ENCODE data around the gene ASL. TPM values are rescaled to one million over a fixed set of nuclear protein-coding genes. Genes with fewer than 3 reads are reported as not detected.

ASL gene
- total RNA-seq, 1 donor from 2014 or later, result 35.5 TPM

DNA sequence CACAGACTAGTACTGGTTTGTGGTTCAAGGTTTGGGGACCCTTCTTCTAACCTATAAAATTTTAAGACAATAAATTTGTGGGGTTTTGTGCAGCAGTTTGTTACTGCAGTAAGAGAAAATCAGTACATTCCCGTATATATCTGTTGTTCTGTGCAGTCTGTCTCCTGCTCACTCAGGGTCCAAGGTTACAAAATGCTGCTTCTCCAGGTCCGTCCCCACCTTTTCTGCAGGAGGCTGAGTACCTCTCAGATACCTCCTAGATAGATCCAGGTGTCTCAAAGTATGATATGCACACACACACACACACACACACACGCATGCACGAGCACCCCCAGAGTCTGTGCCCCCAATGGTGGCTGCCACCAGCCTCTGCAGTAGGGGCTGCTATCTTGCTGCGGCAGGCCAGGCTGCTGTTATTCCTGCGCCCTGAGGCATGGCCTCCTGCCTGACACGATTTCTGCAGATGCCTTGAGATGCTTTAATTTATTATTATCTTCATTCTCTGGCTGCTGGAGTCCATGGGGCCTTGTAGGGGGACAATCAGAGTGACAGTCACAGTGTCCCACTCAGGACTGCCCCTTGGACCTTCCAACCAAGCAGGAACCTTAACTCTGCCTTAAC lies 25.2 kb upstream of the ASL start:
- no peak for DNase-seq (ENCODE audit: extremely low spot score, unreplicated experiment)
- Mint-ChIP-seq H3K4me3 (no peak overlapping the region), H3K36me3 (no peaks in the 10 kb centered on the region), H3K9me3 (no peaks in the 10 kb centered on the region), H3K27me3 (no peaks in the 10 kb centered on the region), H3K27ac (no peak overlapping the region), H3K4me1 (ENCODE audit: unreplicated experiment) (peaks cover 4% of the 10 kb centered on the region)
- TF ChIP-seq, protein P1, sequence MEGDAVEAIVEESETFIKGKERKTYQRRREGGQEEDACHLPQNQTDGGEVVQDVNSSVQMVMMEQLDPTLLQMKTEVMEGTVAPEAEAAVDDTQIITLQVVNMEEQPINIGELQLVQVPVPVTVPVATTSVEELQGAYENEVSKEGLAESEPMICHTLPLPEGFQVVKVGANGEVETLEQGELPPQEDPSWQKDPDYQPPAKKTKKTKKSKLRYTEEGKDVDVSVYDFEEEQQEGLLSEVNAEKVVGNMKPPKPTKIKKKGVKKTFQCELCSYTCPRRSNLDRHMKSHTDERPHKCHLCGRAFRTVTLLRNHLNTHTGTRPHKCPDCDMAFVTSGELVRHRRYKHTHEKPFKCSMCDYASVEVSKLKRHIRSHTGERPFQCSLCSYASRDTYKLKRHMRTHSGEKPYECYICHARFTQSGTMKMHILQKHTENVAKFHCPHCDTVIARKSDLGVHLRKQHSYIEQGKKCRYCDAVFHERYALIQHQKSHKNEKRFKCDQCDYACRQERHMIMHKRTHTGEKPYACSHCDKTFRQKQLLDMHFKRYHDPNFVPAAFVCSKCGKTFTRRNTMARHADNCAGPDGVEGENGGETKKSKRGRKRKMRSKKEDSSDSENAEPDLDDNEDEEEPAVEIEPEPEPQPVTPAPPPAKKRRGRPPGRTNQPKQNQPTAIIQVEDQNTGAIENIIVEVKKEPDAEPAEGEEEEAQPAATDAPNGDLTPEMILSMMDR (conservative IDR thresholded peaks at IDR 0.05), result no peak

DNA sequence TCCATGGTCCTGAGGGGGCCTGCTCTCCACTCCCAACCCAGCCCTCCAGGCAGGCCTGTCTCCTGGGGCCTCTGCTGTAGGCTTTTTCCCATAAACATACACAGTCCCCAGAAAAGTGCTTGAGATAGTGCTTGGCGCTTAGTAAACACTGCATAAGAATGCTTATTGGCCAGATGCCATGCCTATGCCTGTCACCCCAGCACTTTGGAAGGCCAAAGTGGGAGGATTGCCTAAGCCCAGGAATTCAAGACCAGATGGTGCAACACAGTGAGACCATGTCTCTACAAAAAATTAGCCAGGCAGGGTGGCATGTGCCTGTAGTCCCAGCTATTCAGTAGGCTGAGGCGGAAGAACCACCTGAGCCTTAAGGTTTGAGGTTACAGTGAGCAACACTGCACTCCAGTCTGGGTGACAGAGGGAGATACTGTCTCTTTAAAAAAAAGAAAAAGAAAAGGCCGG lies 24.6 kb upstream of the ASL start:
- DNase-seq (ENCODE audit: extremely low spot score, unreplicated experiment), result no peak
- Mint-ChIP-seq H3K4me1 (ENCODE audit: unreplicated experiment) (peaks cover 4% of the 10 kb centered on the region), H3K27ac (no peak overlapping the region)

DNA sequence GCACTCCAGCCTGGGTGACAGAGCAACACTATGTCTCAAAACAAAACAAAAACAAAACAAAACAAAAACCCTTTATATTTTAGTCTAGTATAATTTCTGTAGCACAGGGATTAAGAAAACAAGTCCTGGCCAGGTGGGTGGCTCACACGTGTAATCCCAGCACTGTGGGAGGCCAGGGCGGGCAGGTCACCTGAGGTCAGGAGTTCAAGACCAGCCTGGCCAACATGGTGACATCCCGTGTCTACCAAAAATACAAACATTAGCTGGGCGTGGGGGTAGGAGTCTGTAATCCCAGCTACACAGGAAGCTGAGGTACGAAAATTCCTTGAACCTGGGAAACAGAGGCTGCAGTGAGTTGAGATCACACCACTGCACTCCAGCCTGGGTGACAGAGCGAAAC lies 23.2 kb upstream of the ASL start:
- no peak for DNase-seq (ENCODE audit: extremely low spot score, unreplicated experiment)
- Mint-ChIP-seq H3K27ac (no peak overlapping the region), H3K9me3 (no peaks in the 10 kb centered on the region), H3K27me3 (no peaks in the 10 kb centered on the region), H3K36me3 (no peaks in the 10 kb centered on the region), H3K4me1 (ENCODE audit: unreplicated experiment) (peaks cover 4% of the 10 kb centered on the region), H3K4me3 (no peak overlapping the region)
- TF ChIP-seq, protein P1 (conservative IDR thresholded peaks at IDR 0.05), result no peak

More for the DNA sequence above, 24.6 kb upstream of the ASL start:
- H3K9me3 Mint-ChIP-seq, result no peaks in the 10 kb centered on the region
- TF ChIP-seq, protein P1 (conservative IDR thresholded peaks at IDR 0.05), result no peak
- H3K4me3 Mint-ChIP-seq, result no peak overlapping the region
- no peaks in the 10 kb centered on the region for H3K36me3 Mint-ChIP-seq
- H3K27me3 Mint-ChIP-seq, result no peaks in the 10 kb centered on the region

DNA sequence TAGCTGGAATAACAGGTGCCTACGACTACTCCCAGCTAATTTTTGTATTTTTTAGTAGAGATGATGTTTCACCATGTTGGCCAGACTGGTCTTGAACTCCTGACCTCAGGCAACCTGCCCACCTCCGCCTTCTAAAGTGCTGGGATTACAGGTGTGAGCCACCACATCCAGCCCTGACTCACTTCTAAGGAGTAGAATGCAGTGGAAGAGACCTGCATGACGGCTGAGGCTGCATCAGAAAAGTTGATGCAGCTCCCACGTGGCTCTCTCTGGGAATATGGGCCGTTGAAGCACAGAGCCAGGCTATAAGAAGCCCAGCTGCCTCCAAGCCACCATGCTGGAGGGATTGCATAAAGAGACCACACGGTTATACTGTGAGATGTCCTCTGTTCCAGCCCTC lies 21.6 kb upstream of the ASL start:
- TF ChIP-seq, protein P1 (conservative IDR thresholded peaks at IDR 0.05), result no peak
- Mint-ChIP-seq H3K9me3 (no peaks in the 10 kb centered on the region), H3K4me3 (no peak overlapping the region), H3K4me1 (ENCODE audit: unreplicated experiment) (peaks cover 4% of the 10 kb centered on the region), H3K27ac (no peak overlapping the region), H3K36me3 (no peaks in the 10 kb centered on the region), H3K27me3 (no peaks in the 10 kb centered on the region)
- no peak for DNase-seq (ENCODE audit: extremely low spot score, unreplicated experiment)

DNA sequence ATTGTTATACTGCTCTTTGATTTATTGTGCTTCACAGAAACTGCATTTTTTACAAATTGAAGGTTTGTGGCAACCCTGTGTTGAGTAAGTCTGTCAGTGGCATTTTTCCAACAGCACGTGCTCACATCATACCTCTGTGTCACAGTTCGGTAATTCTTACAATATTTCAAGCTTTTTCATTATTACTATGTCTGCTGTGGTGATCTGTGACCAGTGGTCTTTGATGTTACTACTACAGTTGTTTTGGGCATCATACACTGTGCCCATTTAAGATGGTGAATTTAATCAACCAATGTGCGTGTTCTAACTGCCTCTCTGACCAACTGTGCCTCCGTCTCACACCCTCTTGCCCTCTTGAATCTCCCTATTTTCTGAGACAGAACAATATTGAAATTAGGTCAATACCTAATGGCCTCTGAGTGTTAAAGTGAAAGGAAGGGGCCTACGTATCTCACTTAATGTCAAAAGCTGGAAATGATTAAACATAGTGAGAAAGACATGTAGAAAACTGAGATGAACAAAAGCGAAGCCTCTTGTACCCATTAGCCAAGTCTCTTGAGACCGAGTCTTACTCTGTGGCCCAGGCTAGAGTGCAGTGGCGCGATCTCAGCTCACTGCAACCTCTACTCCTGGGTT lies 20.2 kb upstream of the ASL start:
- Mint-ChIP-seq H3K27ac (no peak overlapping the region), H3K4me3 (no peak overlapping the region), H3K27me3 (no peaks in the 10 kb centered on the region)

More for the DNA sequence above, 20.2 kb upstream of the ASL start:
- H3K36me3 Mint-ChIP-seq, result no peaks in the 10 kb centered on the region
- no peak for DNase-seq (ENCODE audit: extremely low spot score, unreplicated experiment)
- H3K9me3 Mint-ChIP-seq, result no peaks in the 10 kb centered on the region
- TF ChIP-seq, protein P1 (conservative IDR thresholded peaks at IDR 0.05), result no peak
- H3K4me1 Mint-ChIP-seq (ENCODE audit: unreplicated experiment), result peaks cover 4% of the 10 kb centered on the region

Measured in type B pancreatic cell (in vitro differentiated cells).